ENCODE measurements around the gene COPG2.

- no peak for TF ChIP-seq EZH2 (IDR thresholded peaks at IDR 0.05; ENCODE audit: insufficient read depth, low read length)
- TF ChIP-seq CTCF (IDR thresholded peaks at IDR 0.05; ENCODE audit: insufficient read depth, low read depth, low read length) = no peak
These were observed 182.8 kb downstream of the COPG2 start for GRCh38 chr7:130485734-130486113.
